SK-N-DZ (cell line): ENCODE measurements around the gene CELSR1.

Experiments
- DNase-seq: peaks from one replicate; pipeline ENCODE4 v3.0.0-alpha.2; 2015; ENCODE audit warnings: low spot score

Gene CELSR1

DNA sequence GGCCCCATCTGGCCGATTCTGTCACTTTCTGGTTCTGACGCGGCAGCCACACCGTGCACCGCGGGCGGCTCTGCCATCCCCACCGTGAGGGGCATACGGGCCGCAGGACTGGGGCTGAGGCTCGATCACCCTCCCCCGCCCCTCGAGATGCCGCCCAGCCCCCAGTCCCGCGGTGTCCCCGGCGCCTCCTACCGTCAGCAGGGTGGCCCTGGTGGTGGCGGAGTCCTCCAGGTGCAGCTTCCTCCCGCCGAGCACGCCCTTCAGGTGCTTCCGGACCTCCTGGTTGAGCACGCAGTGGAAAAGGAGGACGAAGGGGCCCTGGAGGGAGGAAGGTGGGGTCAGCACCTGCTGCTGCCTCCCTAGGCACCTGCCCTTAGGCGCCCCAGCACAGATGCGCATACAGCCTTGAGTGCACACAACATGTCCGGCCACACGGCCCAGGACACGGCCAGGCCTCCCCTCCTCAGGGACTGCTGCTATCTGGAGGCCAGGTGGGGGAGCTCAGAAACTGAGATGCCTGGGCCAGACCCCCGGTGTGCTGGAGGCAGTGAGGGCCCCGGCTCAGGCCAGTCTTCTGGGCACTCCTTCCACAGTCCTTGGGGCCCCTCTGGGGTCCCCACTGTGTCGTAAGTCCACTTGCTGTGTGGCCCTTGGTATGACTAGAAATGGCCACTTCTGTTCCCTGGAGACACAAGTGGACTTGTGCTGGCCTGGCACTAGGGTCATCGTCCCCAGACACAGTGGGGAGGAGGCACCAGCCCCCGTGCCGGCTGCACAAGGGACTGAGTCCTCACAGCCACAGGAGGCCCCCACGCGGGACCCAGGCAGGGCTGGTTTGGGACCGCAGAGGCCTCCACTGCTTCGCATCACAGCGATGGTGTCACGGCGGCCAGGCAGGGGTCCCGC, 170.4 kb downstream of the CELSR1 start:
- no peak for DNase-seq

DNA sequence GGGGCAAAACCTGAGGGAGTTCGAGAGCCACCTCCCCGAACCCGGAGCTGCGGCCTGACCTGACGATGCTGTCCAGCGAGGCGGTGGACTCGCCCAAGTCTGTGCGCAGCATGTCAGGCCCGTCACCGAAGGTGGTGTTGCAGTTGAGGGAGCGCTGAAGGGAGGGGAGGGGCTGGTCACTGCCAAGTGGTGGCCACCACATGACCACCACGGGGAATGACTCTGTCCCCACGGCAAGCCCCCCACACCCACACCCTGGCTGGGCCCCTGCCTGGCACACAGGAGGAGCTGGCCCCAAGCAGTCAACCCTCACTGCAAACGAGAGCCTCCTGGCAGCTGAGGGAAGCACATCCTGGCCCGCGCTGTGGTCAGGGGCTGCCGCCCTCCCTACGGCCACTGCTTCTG, 171.1 kb downstream of the CELSR1 start:
- DNase-seq, result no peak

DNA sequence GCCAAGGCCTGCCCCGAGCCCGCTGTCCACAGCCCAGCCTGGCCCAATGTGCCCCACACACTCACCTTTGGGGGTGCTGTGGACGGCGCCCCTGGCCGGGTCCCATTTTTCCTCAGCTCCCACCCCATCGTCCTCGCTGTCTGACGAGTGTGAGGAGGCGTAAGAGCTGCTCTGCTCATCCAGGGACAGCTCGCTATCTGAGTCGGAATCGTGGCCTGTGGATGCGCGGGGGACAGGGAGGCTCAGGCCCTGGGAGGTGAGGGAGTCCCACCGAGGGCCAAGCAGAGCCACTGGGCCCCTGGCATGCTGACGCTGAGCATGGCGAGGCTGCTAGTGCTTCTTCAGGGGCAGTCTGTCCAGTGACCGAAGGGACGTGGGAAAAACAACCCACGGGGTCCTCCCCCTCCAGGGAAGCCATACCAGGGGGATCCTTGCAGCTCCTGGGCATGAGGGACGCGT, 172.2 kb downstream of the CELSR1 start:
- no peak for DNase-seq

DNA sequence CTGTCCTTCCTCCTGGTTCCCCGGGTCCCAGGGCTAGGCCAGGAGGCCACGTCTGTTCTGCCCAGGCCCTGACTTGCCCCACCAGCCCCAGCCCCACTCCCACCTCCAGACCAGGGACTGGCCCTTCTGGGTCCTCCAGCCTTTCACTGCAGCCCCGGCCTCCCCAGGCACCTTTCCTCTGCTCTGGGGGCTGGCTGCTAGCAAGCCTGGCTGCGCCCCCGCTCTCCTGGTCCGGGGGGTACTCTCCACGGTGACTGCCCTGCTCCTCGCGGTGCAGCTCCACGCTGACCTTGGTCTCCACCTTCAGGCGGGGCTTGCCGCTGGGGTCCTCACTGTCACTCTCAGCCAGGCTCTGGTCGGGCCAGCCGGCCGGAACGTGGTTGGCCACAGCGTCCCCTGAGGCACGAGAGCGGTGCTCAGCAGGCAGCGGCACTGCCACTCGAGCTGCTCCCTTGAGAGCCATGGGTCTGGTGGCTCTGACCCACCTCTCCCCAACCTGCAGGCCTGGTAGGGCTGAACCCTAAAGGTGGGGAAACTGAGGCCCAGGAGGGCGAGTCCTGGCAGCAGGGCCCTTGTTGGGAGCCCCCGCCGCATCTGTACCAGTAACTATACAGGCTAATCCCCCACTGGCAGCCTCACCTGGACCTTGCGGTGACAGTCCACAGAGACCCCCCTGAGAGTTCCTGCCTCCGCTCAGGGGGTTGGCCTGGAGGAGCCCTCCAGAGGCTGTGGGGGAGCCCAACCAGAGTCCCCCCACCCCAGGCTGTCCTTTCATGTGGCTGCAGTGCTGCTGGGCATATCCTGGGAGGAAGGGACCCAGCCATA, 172.9 kb downstream of the CELSR1 start:
- DNase-seq, result peak; percentile 58

DNA sequence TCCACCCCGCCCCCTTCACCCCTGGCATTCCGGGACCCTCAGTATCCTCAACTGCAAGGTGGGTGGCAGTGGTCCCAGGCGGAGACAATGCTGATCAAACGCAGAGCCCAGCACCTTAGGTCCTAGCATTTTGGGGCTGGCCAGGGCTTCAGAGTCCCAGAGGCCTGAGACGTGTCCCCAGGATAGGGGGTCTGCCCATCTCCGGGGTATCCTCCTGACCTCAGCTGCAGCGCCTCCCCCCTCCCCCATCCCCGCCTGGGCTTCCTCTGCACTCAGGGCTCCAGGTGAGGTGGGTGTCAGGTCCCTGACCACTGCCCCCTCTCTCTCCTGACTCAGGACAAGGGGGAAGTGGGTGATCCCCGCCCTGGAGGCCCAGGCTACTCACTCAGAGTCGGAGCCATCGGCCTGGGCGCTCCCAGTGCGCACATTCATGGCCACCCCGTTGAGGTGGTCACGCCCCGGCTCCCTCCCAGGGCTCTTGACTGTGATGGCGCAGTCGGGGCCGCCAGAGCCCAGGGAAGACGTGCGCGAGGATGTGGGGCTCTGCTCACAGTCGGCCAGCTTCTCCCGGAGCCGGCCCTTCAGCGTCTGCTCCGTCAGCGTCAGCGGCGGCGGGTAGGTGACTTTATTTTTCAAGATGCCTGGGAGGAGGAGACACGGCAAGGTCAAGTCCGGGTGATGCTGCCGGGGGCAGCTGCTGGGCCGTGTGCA, 173.7 kb downstream of the CELSR1 start:
- peak; percentile 48 for DNase-seq

DNA sequence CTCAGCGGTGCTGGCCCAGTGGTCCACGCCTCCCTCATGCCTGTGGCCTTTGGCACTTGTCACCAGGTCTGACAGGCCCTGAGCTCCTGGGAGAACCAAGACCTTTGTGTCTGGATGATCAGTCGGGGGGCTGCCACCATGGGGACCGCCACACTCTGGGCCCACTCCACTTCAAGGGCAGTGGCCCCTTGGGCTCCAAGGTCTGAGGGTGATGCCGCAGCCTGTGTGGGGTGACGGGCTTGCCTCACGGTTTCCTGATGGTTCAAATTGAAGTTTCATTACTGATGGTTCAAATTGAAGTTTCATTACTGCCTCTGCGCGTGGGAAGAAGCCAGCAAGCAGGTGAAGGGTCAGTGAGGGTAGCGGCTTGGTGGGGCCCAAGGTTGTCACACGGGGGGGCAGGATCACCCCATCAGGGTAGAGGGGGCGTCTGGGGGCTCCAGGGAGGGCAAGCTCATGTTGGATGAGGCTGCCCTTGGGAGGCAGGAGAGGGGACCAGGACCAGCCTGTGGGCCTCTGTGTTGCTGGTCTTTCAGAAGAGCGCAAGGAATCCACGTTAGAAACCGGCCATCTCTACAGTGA, 174.4 kb downstream of the CELSR1 start:
- no peak for DNase-seq

DNA sequence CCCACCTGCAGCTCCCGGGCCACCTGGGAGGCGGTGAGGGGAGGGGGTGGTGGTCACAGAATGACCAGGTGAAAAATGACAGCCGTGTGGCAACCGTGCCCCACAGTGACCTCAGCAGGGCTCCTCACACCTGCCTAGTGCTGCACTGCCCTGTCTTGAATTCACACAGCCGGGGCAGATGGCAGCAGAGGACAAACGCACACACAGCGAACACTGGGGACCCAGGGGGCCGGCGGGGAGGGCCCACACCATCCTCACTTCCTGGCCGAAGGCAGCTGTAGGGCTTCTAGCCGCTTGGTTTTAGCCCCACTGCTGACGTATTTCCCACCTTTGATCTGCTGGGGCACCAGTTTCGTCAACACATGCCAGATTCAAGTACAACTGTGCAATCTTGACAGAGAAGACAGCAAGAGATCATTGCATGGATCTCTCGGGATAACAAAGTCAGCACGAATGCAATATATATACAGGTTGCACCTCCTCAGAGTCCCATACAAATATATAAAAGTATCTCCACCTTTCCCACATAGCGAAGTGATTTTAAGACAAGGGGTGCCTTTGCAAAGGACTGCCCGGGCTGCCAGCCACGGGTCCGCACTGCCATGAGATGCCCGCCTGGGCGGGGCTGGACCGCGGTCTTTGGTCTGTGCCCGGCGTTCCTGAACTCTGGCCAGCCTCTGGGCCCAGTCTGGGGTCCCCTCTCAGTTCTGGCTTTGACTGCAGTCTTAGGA, 175.1 kb downstream of the CELSR1 start:
- no peak for DNase-seq

DNA sequence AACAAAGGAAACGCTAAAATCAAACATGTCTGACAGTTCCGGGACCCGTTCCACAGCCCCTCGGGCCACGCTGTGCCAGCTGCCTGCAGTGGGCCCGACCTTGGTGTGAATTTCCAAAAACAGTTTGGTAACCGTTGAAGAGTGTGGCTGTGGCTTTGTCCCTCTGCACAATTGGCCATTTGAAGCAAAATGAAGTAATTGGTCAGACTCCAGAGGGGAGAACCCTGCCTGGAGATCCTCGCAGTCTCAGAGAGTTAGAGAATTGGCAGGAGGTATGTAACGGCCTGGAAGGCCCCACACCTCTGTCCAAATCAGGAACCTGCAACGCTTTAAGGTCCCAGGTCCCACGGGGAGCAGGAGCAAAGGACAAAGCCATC, 175.6 kb downstream of the CELSR1 start:
- no peak for DNase-seq

DNA sequence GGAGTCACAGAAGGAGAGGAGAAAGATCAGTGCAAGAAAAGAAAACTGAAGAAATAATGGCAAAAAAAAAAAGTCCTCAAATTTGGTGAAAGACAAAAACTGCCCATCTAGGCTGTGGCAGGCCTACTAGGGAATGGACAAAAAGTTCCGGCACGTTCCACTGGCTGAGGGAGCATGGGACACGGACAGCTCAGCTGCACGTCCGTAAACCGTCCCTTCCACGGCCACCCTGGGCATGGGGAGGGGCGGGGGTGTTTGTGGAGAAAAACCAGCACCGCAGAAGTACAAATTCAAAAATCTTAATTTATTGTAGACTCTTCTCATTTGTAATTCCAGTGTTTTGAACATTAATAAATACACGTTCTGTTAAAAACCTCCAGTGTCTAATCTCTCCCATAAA, 176.5 kb downstream of the CELSR1 start:
- DNase-seq, result no peak

DNA sequence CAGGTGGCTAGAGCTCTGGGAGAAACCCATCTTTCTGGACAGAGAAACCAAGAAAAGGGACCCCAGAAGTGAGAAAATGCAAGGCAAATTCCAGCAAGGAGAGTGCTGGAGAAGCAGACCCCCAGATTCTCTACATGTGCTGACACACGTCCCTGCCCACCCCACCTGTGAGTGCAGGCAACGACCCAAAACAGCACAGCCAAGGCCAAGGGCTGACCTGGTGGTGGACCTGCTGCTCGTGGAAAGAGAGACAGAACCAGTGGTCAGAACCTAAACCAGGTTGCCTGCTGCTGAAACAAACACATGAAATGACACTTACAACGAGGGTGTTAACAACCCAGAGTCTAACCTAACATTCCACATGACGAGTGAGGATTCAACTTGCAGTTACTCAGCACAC, 177.3 kb downstream of the CELSR1 start:
- no peak for DNase-seq

DNA sequence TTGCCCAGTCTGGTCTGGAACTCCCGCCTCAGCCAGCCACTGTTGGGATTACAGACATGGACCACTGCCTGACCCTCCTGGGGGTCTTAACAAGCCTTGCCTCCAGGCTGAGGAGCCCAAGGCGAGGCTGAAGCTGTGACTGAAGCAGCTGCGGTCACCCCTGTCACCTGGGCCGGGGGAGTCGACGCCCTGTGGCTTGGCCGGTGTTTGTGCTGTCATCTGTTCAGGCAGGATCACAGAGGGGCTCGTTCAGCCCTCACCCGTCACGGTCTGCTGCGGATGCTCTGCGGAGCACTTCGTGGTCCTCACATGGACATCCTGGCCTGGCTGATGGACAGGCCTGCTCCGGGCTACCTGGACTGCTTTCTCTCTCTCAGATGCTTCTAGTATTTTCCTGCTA, 178.1 kb downstream of the CELSR1 start:
- DNase-seq, result no peak

DNA sequence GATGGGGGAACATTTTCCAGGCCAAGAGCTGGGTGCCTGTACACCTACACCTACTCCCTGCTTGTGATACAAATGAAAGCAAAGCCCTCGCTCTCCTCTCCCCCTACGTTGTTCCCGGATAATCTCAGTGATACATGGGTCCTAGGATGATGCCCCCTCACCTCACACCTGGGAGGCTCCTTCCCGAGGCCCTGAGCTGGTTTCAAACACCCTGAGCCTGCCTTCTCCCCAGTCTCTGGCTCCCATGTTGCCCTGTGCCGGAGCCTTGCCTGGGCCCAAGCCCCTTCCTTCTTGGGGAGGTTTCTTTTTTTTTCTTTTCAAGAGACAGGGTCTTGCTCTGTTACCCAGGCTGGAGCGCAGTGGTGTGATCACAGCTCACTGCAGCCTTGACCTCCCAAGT, 178.7 kb downstream of the CELSR1 start:
- DNase-seq, result no peak

DNA sequence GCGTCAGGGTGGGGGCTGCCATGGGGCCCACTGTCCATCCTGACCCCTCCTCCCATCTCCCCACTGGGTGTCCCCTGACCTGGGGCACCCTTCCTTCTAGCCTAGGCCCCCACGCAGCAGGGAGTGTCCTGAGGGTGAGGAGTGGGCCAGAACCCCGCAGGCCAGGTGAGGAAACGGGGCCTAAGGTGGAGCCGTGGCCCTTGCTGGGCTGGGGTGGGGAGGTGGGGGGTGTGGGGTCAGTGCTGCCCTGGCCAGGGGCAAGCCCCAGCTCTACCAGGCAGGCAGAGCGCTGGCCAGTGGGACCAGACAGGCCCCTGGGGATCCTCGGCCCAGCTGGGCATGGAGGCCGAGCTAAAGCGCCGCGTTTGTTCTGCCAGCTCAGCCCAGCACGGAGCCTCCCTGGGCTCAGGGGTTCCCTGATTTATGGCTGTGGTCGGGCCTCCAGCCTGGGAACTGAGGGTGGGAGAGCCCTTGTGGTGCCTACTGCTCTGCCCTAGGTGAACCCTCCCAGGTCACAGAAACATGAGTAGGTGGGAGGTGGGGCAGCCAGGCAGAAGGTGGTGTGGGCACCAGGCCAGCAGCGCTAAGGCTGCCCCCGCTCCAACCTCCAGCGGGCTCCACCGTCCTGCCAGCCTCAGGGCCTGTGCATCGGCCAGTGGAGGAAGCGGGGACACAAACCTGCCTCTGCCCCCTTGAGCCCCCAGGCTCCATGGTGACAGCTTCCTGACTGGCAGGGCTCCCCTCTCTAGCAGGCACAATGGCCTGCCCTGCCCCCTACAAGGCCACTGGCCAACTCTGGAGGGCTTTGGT, 179.5 kb downstream of the CELSR1 start:
- no peak for DNase-seq

DNA sequence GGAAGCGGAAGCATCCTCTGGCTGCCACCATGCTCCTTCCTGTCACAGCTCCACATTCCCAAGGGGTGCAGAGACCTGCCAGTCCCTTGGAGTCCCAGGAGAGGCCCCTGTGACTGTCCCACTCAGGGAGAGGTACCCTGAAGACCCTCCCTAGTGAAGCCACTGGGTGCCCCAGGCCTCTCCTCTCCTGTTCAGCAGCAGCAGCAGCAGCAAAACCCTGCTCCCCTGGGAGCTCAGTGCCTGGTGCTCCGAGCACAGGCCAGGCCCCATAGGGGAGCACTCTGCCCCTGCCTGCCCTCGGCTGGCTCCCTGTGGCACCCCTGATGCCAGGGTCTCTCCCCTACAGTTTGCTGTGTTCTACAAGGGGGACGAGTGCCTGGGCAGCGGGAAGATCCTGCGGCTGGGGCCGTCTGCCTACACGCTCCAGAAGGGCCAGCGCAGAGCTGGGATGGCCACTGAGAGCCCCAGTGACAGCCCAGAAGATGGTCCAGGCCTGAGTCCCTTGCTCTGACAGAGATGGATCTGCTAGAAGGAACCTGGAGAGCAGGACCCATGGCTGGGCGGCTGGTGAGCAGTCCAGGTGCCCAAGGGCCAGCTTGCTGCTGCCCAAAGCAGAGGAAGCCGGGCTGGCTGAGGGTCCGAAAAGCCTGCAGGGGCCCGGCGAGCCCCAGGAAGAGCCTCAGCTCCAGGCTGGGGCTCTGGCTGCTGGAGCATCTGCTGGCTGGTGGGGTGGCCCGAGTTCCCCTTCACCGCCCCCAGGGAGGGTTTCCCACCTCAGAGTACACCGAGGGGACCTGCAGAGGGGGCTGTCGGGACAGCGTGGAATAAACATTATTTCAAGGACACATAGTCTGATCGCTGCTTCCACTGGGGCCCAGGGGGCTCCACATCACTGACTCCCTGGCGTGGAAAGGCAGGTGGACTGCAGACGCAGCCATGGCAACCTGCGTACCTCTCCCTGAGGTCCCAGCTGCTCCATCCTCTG, 180.6 kb downstream of the CELSR1 start:
- no peak for DNase-seq

DNA sequence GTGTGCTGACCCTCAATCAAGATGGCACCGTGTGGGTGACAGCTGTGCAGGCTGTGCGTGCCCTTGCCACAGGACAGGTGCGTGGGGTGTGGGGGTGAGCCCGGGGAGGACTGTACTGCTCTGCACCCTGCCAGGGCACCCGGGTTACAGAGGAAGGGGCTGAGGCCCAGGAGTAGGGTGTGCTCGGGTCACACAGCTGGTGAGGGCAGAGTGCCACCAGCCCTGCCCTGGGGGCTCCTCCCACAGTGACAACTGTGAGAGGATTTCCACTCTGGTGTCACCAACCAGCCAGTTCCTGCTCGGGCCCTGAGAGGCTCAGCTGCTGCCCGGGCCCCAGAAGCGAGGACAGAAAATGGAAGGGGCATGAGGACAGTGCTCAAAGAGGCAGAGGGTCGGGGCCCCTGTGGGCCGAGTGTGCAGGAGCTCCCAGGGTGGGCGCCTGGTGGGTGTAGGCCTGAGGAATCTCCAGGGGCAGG, 181.4 kb downstream of the CELSR1 start:
- no peak for DNase-seq

DNA sequence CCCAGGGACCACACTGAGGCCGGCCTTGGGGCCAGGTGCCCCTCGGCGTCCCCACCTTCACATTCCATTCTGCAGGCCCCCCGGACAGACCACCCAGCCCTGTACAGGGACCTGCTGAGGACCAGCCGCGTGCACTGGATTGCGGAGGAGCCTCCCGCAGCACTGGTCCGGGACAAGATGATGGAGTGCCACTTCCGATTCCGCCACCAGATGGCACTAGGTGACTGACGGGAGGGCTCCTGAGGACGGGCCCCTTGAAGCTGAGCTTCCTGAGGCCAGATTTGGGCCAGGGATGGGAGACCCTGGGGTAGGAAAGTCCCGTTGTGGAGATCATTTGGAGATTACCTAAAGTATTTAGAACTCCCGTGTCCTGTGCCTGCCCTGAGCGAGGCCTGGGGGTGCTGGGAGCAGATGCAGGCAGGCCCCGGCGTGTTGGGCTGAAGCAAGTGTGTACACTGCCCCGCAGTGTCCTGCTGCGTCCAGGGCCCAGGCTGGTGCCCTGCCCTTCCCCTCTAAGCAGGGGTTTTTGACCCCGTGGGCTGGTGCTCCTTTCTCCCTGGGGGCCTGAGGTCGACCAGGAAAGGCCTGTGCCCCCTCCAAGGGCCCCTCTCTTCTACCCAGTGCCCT, 181.9 kb downstream of the CELSR1 start:
- DNase-seq, result peak; percentile 64

DNA sequence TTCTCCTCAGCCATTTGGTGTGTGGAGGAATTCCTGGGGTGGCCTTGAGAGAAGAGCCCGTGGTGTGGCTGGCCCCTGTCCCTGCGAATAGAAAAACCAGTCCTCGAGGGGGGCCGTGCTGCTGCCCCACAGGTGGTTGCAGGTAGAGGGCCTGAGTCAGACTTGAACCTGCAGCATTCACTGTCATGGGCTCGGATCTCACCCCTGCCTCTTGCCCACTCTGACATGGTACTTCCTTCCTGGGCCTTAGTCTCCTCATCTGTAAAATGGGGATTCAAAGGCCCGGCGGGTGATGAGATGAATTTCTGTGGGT, 182.5 kb downstream of the CELSR1 start:
- no peak for DNase-seq

DNA sequence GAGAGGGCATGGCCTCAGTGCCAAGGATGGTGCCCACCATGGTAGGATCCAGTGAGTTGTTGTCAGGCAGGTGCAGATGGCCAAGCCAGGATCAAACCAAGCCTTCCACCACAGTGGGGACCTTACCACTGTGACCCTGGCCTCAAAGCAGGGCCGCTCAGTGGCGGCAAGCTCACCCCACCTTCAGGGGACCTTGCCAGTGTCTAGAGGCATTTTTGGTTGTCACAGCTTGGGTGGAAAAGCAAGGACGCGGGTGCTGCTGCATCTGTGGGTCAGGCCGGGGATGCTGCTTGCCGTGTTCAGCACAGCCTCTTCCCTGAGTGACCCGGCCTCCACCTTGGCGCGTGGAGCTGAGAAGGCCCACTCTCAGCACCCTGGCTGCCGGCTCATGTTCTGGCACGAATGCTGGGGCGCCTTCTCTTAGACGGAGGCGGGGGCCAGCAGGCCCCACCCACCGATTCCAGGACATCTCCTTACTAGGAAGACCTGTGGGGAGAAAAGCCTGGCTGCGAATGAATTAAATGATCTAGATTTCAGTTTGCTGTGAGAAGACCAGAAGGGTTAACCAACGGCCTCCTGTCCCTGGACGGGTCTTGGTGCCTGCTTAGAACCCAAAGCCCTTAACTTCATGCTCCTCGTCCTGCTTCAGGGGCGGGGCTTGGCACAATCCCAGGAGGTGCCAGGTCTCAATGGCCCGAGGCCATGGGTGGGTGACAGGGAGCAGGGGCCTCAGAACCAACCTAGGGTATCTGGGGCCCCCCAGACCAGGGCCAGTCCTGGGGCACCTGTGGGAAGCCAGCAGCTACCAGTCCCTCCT, 183.0 kb downstream of the CELSR1 start:
- no peak for DNase-seq
